GM13977 (cell line): ENCODE data around the gene FIGN.

Experiments
- DNase-seq: peaks from one replicate; pipeline ENCODE4 v3.0.0; 2012; ENCODE audit warnings: low spot score
- CTCF ChIP-seq: IDR thresholded peaks from 2 replicates; pipeline ENCODE4 v1.5.1; 2012; ENCODE audit warnings: mild to moderate bottlenecking, control low read depth; ENCODE audit not compliant: insufficient read depth; ENCODE audit errors: extremely low read depth, missing control alignments
- in situ Hi-C: fragments of 300-500 bp; cut with MboI; formaldehyde crosslinking; loops from one replicate; pipeline ENCODE4 v1.12.0; 2022; ENCODE audit warnings: low sequenced_read_pairs, low pct_unique_long_range_greater_than_20kb, mixed read lengths, inconsistent platforms; ENCODE audit not compliant: unreplicated experiment

The FIGN gene

GRCh38 chr2:163773276-163773675 is 37.5 kb upstream of the FIGN start:
- no peak for DNase-seq
- in situ Hi-C loops: no loop called here
- no peak for TF ChIP-seq CTCF

- DNase-seq: no peak
- in situ Hi-C loops: no loop called here
- no peak for TF ChIP-seq CTCF
These were observed 35.8 kb upstream of the FIGN start for GRCh38 chr2:163771596-163771995.

- in situ Hi-C loops: no loop called here
- TF ChIP-seq CTCF: no peak
- no peak for DNase-seq
These were observed 33.3 kb upstream of the FIGN start for GRCh38 chr2:163768881-163769695.

GRCh38 chr2:163767097-163767496 is 31.3 kb upstream of the FIGN start:
- in situ Hi-C loops: no loop called here
- no peak for TF ChIP-seq CTCF
- no peak for DNase-seq

GRCh38 chr2:163764566-163764965 is 28.8 kb upstream of the FIGN start:
- DNase-seq: no peak
- in situ Hi-C loops: no loop called here
- no peak for TF ChIP-seq CTCF

- in situ Hi-C loops: no loop called here
- no peak for DNase-seq
- TF ChIP-seq CTCF: no peak
These were observed 23.2 kb upstream of the FIGN start for GRCh38 chr2:163759013-163759412.
